Cardiac fibroblast (primary cell): ENCODE measurements around the gene CCDC40.
A peak's percentile ranks its signal among the peaks of the same experiment; 100 is the strongest.
"Not testable (repeated sequence)": the region's sequence is repeated elsewhere in the genome, so short reads cannot be mapped to it uniquely, and the experiment has no call there.

Experiments used
- DNase-seq, 2 donors: peaks; one replicate each; pipeline versions ENCODE4 v3.0.0 to v3.0.0-alpha.2; 2010; ENCODE audit warnings: low read depth in 2 of 2
- H3K4me3 ChIP-seq, 2 donors: replicated peaks in 1 of 2; 1 replicate in 1 of 2; 2 replicates in 1 of 2; pipeline ENCODE4 v1.5.1; 2011; ENCODE audit warnings: low read depth in 2 of 2, low read length in 2 of 2, mild to moderate bottlenecking in 2 of 2, moderate library complexity in 1 of 2
- TF ChIP-seq, protein P1 (sequence below): IDR thresholded peaks from one replicate; pipeline ENCODE4 v1.5.1; 2011; ENCODE audit warnings: low read depth, mild to moderate bottlenecking, low read length, inconsistent platforms

The CCDC40 gene

DNA sequence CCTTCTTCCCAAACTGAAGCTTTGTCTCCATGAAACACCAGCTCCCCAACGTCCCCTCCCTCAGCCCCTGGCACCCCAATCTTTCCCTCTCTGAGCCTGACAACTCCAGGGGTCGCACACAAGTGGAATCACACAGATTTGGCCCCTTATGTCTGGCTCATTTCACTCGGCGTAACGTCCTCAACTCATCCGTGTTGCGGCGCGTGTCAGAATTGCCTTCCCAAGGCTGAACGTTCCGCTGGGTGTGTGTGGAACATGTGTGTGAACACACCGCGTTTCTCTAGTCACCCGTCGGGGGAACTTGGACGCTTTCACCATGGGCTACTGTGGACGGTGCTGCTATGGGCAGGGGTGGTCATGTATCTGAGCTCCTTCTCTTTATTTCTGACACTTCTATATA lies 45.7 kb upstream of the CCDC40 start:
- no peak for DNase-seq
- H3K4me3 ChIP-seq = no peak overlapping the region

DNA sequence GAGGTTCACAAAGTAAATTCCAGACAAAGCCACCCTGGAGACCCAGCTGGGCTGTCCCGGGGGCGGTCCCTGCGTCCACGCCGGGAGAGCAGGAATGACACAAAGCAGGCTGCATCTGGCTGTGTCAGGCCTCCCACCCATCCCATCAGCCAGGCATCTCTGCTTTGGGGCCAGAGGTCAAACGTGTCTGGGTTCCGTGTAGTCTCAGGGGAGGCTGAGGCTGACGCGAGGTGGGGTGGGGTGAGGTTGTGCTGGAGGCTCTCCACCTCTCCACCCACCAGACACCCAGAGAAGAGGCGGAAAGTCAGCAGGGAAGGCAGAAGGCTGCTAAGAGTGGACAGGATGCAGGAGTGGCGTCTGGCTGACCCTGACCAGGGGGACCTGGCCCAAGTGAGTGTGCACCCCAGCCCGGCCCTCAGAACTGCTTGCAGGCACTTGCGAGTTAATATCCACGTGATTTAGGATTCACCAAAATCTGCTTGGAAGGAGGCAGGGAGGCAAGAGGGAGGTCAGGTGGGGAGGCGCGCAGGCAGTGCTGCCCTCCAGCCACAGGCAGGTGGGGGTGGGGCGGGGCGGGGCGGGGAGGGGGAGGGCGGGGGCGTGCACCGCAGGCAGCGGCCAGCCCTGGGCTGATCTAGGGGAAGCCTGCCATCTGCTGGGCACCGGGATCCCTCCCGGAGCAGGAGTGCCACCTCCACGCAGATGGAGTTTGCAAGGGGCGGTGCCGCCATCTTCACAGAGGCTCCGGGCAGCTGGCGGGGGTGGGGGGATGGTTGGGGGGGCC lies 45.1 kb upstream of the CCDC40 start:
- peak overlapping the region in 1 of 2 donors; percentile 23 for H3K4me3 ChIP-seq

More for the DNA sequence above, 45.7 kb upstream of the CCDC40 start:
- TF ChIP-seq, protein P1, sequence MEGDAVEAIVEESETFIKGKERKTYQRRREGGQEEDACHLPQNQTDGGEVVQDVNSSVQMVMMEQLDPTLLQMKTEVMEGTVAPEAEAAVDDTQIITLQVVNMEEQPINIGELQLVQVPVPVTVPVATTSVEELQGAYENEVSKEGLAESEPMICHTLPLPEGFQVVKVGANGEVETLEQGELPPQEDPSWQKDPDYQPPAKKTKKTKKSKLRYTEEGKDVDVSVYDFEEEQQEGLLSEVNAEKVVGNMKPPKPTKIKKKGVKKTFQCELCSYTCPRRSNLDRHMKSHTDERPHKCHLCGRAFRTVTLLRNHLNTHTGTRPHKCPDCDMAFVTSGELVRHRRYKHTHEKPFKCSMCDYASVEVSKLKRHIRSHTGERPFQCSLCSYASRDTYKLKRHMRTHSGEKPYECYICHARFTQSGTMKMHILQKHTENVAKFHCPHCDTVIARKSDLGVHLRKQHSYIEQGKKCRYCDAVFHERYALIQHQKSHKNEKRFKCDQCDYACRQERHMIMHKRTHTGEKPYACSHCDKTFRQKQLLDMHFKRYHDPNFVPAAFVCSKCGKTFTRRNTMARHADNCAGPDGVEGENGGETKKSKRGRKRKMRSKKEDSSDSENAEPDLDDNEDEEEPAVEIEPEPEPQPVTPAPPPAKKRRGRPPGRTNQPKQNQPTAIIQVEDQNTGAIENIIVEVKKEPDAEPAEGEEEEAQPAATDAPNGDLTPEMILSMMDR = no peak

DNA sequence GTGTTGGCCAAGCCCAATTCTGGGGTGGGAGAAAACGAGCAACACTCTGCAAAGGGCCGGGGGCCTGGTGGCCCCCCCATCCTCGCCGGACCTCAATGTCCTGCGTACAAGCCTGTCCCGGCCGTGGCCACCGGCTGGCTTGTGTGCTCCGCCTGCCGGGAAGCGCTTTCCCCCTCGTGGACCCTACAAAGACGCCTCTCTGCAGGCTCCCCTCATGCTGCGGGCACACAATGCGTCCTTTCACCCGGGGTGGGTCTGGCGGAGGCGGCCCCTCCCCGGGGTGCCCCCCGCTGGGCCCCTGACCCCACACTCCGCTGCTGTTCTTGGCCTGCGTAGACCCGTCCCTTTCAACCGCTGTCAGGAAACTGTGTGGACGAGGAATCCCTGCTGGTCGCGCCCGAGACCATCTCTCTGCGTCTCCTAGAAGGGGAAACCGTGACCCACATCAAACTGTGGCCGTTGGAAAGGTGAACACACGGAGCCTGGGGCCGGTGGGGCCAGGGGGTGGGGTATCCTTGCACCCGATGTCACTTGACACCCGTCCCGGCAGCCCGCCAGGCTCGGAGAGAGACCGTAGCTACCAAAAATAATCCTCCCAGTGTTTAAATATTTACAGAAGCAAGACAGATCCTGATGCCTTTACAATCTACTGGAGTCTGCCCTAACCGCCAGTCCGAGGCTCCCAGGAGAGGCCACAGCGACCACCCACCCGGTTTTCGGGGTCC lies 44.4 kb upstream of the CCDC40 start:
- TF ChIP-seq, protein P1 = no peak
- no peak for DNase-seq
- peak overlapping the region; percentile 23 to 28 for H3K4me3 ChIP-seq

More for the DNA sequence above, 45.1 kb upstream of the CCDC40 start:
- TF ChIP-seq, protein P1 = peak; percentile 57
- DNase-seq = peak; percentile 75 to 81

DNA sequence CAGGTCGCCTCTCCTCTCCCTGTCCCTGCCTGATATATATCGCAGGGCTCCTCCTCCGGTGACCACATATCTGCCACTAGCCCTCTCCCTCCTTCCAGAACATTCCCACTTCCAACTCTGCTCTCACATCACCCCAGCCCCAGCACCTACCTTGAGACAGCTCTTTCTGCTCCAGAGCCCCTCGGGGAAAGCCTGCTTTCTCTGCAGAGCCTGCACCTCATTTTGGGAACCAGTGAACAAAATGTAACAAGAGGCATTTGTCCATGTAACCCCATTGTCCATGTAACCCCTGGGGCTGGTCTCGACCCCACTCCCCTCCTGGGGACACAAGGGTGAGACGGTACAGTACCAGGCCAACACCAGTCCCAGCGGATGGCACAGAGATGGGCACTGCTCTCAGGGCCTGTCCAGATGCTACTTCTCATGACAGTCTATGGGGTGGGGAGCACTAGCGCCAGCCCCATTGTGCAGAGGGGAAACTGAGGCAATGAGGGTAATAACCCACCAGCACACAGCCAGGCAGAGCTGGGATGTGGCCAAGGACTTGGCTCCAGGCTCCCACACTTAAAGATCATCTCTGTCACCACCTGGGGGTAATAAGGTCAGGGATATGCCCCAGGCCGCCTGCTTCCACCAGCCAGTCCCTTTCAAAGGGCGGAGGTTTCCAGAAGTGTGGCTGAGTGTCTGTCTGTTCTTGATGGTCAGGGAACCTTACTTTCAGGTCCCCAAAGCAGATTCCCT lies 43.6 kb upstream of the CCDC40 start:
- H3K4me3 ChIP-seq = no peak overlapping the region
- DNase-seq = no peak
- TF ChIP-seq, protein P1 = no peak

DNA sequence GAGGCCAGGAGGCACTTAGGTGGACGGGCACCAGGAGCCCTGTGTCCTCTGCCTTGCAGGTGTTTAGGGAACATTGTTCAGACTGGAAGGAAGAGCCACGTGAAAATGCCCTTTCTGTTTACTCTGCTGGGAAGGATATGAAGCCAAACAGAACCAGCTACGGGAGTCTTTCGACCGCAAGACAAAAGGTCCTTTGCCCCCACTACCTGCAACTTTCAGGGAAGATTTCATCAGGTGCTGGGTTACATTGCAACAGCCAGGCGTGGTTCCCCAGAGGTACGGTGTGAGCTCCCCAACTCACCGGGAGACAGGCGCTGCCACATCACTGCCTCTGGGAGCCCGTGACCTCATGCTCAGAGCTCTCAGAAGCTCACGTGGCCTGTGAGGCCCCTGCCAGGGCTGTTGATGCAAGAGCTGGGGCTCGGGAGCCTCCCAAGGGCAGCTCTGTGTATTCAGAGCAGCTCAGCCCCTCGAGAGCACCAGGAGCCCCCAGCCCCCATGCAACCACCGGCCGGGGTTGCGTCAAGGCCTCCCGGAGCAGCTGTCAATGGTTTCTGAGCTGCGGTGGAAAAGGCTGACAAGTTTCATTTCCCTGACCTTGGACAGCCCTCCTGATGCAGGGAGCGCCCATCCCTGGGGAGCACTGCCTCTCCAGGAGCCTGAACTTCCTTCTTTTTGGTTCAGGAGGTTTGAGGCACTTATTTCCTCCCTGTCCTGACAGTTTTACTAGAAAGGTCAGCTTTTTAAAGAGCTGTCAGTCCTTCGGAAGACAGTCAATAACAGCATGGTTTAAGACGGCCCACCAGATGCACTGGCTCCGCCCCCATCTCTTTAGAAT lies 42.8 kb upstream of the CCDC40 start:
- TF ChIP-seq, protein P1 = no peak
- H3K4me3 ChIP-seq = no peak overlapping the region
- DNase-seq = peak; percentile 91 to 92

DNA sequence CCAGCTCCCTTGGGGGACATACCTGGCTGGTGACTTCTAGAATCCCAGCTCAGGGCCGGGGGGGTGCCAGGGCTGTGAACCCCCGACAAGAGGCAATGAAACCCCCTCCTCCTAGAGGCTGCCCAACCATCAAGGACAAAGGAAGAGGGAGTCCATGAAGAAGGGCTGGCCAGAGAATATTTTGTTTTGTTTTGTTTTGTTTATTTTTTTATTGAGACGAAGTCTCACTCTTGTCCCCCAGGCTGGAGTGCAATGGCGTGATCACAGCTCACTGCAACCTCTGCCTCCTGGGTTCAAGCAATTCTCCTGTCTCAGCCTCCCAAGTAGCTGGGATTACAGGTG lies 42.2 kb upstream of the CCDC40 start:
- DNase-seq, H3K4me3 ChIP-seq: not testable (repeated sequence)
